WI38 (cell line): ENCODE measurements around the gene LRRC72.
"Not testable (repeated sequence)": the region's sequence is repeated elsewhere in the genome, so short reads cannot be mapped to it uniquely, and the experiment has no call there.

Experiments used
- H3K4me3 ChIP-seq: 2 replicates; pipeline ENCODE4 v1.5.1; 2011; ENCODE audit warnings: low read depth, mild to moderate bottlenecking, control low read depth, low read length
- CTCF ChIP-seq: IDR thresholded peaks from 2 replicates; pipeline ENCODE4 v1.5.1; 2012; ENCODE audit warnings: low read depth, mild to moderate bottlenecking, control low read depth, low read length

LRRC72 gene

DNA sequence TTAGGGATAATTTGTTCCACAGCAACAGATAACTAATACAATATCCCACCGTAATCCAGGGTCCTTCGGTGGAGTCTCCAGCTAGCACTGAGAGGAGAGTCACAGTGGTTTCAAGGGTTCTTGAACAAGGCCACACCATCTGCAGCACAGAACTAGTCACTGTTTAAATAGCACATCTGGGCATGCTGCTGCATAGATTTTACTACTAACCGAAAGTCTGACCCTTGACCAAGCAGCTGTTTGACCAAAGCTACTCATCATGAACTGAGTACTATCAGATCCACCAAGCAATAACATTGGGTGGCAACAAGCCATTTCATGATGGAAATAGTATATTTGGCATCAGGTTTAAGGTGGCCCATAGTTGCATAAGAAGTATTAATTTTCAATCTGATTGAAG, 65.8 kb downstream of the LRRC72 start:
- no peak for TF ChIP-seq CTCF
- no peak overlapping the region for H3K4me3 ChIP-seq

- TF ChIP-seq CTCF: no peak
- no peak overlapping the region for H3K4me3 ChIP-seq
Observed at GRCh38 chr7:16594061-16594460, 67.4 kb downstream of the LRRC72 start.

DNA sequence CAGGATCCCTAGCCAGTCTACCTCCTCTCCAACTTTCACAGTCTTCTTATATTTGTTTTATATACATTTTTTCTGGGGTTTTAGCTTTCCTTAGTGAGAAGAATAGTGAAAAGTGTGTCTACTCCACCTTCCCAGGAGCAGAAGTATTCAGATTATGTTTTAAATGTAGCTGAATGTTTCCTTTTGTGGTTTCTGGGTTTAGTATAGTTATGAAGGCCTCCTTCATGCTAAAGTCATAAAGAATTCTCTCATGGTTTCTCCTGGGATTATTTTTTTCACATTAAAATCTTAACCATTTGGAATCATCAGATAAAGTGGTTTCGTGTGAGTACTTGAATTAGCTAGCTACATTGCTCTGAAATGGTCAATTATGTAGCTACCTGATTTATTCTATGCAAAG, 68.1 kb downstream of the LRRC72 start:
- no peak overlapping the region for H3K4me3 ChIP-seq
- TF ChIP-seq CTCF: no peak

DNA sequence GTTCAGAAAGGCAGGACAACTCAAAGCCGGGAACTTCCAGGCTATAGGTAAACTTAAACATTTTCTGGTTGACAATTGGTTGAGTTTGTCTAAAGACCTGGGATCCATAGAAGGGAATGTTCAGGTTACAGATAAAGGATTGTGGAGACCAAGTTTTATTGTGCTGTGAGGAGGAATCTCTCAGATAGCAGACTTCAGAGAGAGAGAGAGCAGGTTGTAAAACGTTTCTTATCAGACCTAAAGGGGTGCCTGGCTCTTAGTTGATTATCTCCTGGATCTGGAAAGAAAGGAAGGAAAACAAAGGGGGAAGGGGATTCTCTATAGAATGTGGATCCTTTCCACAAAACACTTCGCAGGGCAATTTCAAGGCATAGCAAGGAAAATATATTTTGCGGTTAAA, 69.0 kb downstream of the LRRC72 start:
- H3K4me3 ChIP-seq: not testable (repeated sequence)

GRCh38 chr7:16598015-16598414, 71.4 kb downstream of the LRRC72 start:
- H3K4me3 ChIP-seq: no peak overlapping the region
- TF ChIP-seq CTCF: no peak

DNA sequence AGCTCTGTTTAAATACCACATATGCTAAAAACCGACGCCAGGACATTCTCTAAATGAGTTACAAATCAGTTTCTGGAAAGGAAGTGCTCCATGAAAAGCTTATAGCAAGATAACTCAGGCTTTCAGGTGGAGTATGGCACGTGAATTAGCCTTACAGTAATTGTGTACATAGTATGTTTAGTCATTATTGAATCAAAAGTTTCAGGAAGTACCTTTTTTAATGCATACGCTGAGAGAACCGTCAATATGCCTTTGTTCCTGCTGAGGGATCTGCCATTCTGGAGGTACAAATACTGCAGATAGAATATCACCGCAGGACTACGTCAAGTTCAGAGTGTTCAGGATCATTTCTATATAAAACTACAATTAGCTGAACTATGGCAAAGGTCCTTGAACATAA, 73.2 kb downstream of the LRRC72 start:
- TF ChIP-seq CTCF: no peak
- H3K4me3 ChIP-seq: no peak overlapping the region

DNA sequence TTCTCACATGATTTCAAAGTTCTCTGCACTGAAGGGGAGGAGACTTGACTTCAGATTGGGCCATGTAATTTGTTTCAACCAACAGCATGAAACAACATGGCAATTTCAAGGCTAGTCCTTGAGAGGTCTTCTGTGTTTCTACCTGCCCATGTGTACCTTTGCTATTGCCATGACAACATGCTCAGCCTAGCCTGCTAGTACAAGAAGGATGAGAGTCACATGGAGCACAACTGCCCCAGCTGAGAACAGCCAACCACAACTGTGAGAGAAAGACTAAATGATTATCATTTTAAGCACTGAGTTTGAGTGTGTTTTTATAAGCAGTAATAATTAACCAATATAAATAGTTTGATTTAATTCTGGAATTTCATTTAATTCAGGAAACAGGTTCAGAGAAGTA, 77.0 kb downstream of the LRRC72 start:
- no peak for TF ChIP-seq CTCF
- no peak overlapping the region for H3K4me3 ChIP-seq

GRCh38 chr7:16604054-16604453, 77.4 kb downstream of the LRRC72 start:
- no peak for TF ChIP-seq CTCF
- no peak overlapping the region for H3K4me3 ChIP-seq
